Astrocyte (in vitro differentiated cells and primary cell): ENCODE measurements around the gene RAB30.

Source experiments
- EZH2 ChIP-seq: IDR thresholded peaks from 2 replicates; pipeline ENCODE4 v1.6.1; 2012; ENCODE audit warnings: mild to moderate bottlenecking, low read length, inconsistent platforms; ENCODE audit not compliant: insufficient read depth
- TF ChIP-seq, protein P1 (sequence below): IDR thresholded peaks from 2 replicates; pipeline ENCODE4 v1.5.1; 2011; ENCODE audit warnings: low read depth, mild to moderate bottlenecking, inconsistent platforms, low read length, moderate library complexity; ENCODE audit not compliant: insufficient read depth

- TF ChIP-seq, protein P1, sequence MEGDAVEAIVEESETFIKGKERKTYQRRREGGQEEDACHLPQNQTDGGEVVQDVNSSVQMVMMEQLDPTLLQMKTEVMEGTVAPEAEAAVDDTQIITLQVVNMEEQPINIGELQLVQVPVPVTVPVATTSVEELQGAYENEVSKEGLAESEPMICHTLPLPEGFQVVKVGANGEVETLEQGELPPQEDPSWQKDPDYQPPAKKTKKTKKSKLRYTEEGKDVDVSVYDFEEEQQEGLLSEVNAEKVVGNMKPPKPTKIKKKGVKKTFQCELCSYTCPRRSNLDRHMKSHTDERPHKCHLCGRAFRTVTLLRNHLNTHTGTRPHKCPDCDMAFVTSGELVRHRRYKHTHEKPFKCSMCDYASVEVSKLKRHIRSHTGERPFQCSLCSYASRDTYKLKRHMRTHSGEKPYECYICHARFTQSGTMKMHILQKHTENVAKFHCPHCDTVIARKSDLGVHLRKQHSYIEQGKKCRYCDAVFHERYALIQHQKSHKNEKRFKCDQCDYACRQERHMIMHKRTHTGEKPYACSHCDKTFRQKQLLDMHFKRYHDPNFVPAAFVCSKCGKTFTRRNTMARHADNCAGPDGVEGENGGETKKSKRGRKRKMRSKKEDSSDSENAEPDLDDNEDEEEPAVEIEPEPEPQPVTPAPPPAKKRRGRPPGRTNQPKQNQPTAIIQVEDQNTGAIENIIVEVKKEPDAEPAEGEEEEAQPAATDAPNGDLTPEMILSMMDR, result no peak
- no peak for TF ChIP-seq EZH2
Measured at GRCh38 chr11:83009999-83010398, 61.7 kb downstream of the RAB30 start.
